B cell (primary cell): Measurements from ENCODE around the gene ZFYVE21. TPM values are rescaled to one million over a fixed set of nuclear protein-coding genes. Genes with fewer than 3 reads are reported as not detected.

Source experiments
- ATAC-seq: fragments of 200-7000 bp; cut with Tn5 transposase; one replicate; pipeline ENCODE4 v1.10.0; 2021; ENCODE audit warnings: low read depth, mild to moderate bottlenecking, moderate number of reproducible peaks, moderate library complexity
- CTCF ChIA-PET: fragments of 350-600 bp; sonication (Branson Sonifier 250); formaldehyde crosslinking; loops from one replicate; lab custom pipeline; 2021; ENCODE audit warnings: antibody characterized with exemption, inconsistent platforms; lab: Charles Lee
- POLR2A ChIA-PET: fragments of 350-600 bp; sonication (Branson Sonifier 250); formaldehyde crosslinking; loops from one replicate; lab custom pipeline; 2021; ENCODE audit warnings: antibody characterized with exemption; lab: Charles Lee
- DNase-seq: peaks from one replicate; pipeline ENCODE4 v3.0.0; 2013
- H2AFZ ChIP-seq: 2 replicates; pipeline ENCODE4 v1.6.1; 2012; ENCODE audit warnings: mild to moderate bottlenecking, low read depth, low read length; ENCODE audit not compliant: insufficient read depth, poor library complexity, severe bottlenecking
- H3K27ac ChIP-seq, 2 donors: 1 replicate in 1 of 2; 2 replicates in 1 of 2; pipeline ENCODE4 v1.5.1; 2012 to 2013; ENCODE audit warnings: low read length in 2 of 2, mild to moderate bottlenecking in 2 of 2, moderate library complexity in 1 of 2
- H3K27me3 ChIP-seq, 4 experiments: fragments of 200-600 bp in 1 of 4; sonication (generic) in 1 of 4; replicated peaks in 1 of 4; 1 replicate in 2 of 4; 2 replicates in 2 of 4; pipeline versions ENCODE4 v1.6.1 to v1.7.0; 2013 to 2016; ENCODE audit warnings: low read length in 3 of 4, mild to moderate bottlenecking in 2 of 4, mixed read lengths in 1 of 4, moderate library complexity in 1 of 4; ENCODE audit not compliant: insufficient read depth in 4 of 4, control insufficient read depth in 3 of 4; ENCODE audit errors: control extremely low read depth in 1 of 4
- H3K36me3 ChIP-seq, 2 experiments: replicated peaks in 1 of 2; 1 replicate in 1 of 2; 2 replicates in 1 of 2; pipeline versions ENCODE4 v1.6.1 to v1.7.1; 2013; ENCODE audit warnings: low read length in 1 of 2; ENCODE audit not compliant: insufficient read depth in 2 of 2, control insufficient read depth in 1 of 2; ENCODE audit errors: control extremely low read depth in 1 of 2, extremely low read depth in 1 of 2
- H3K4me1 ChIP-seq, 2 donors: fragments of 200-600 bp in 1 of 2; sonication (generic) in 1 of 2; 1 replicate in 1 of 2; 2 replicates in 1 of 2; pipeline versions ENCODE4 v1.5.1 to v1.6.1; 2013 to 2017; ENCODE audit warnings: low read length in 2 of 2; ENCODE audit not compliant: control insufficient read depth in 2 of 2, insufficient read depth in 2 of 2
- H3K4me2 ChIP-seq: replicated peaks from 2 replicates; pipeline ENCODE3; 2012; ENCODE audit warnings: mild to moderate bottlenecking, low read depth, low read length; ENCODE audit not compliant: poor library complexity, severe bottlenecking
- H3K4me3 ChIP-seq, 5 experiments: fragments of 200-600 bp in 1 of 5; sonication (generic) in 1 of 5; 1 replicate in 3 of 5; 2 replicates in 2 of 5; pipeline versions ENCODE4 v1.5.1 to v1.7.0; 2011 to 2016; ENCODE audit warnings: low read length in 4 of 5, mild to moderate bottlenecking in 4 of 5, low read depth in 2 of 5, control low read depth in 1 of 5, moderate library complexity in 1 of 5; ENCODE audit not compliant: insufficient read depth in 1 of 5; ENCODE audit errors: control extremely low read depth in 1 of 5, extremely low read depth in 1 of 5
- H3K79me2 ChIP-seq: fragments of 200-600 bp; sonication (generic); one replicate; pipeline ENCODE4 v1.6.0; 2016; ENCODE audit warnings: low read length; ENCODE audit not compliant: control insufficient read depth, insufficient read depth
- H3K9ac ChIP-seq: fragments of 200-600 bp; sonication (generic); 2 replicates; pipeline ENCODE4 v1.6.1; 2017; ENCODE audit warnings: mild to moderate bottlenecking, low read length, moderate library complexity
- H3K9me3 ChIP-seq, 3 donors: one replicate each; pipeline versions ENCODE4 v1.6.1 to v1.7.1; 2013; ENCODE audit warnings: low read length in 2 of 3; ENCODE audit not compliant: control insufficient read depth in 2 of 3, insufficient read depth in 1 of 3; ENCODE audit errors: control extremely low read depth in 1 of 3
- H4K20me1 ChIP-seq: 2 replicates; pipeline ENCODE4 v1.6.0; 2012; ENCODE audit warnings: mild to moderate bottlenecking, low read length; ENCODE audit not compliant: insufficient read depth, control insufficient read depth, poor library complexity, severe bottlenecking
- H3K27ac Mint-ChIP-seq: one replicate; pipeline ENCODE4 v1.8.0; 2021; ENCODE audit warnings: mixed read lengths
- H3K27me3 Mint-ChIP-seq: one replicate; pipeline ENCODE4 v1.8.0; 2021; ENCODE audit warnings: mixed read lengths
- H3K4me1 Mint-ChIP-seq: one replicate; pipeline ENCODE4 v1.8.0; 2021; ENCODE audit warnings: mixed read lengths
- H3K4me3 Mint-ChIP-seq: one replicate; pipeline ENCODE4 v1.8.0; 2021; ENCODE audit warnings: mixed read lengths
- H3K9me3 Mint-ChIP-seq: one replicate; pipeline ENCODE4 v1.8.0; 2022; ENCODE audit warnings: mixed read lengths; ENCODE audit not compliant: insufficient read depth
- CTCF ChIP-seq: fragments of 200-600 bp; IDR thresholded peaks from one replicate; pipeline ENCODE4 v1.8.0; 2022; ENCODE audit warnings: antibody characterized with exemption, mild to moderate bottlenecking
- EZH2 ChIP-seq: IDR thresholded peaks from 2 replicates; pipeline ENCODE4 v1.6.1; 2012; ENCODE audit warnings: borderline replicate concordance, low read depth, mild to moderate bottlenecking, moderate library complexity, low read length; ENCODE audit not compliant: insufficient read depth, poor library complexity, severe bottlenecking
- WGBS: methylation state at CpG from one replicate; pipeline ENCODE4 v1.1.5; 2013; ENCODE audit warnings: missing lambda C conversion rate; ENCODE audit not compliant: insufficient coverage; 5-methylcytosine and 5-hydroxymethylcytosine counted together
- intact Hi-C: fragments of 100-400 bp; cut with micrococcal nuclease; formaldehyde crosslinking; loops from one replicate; pipeline ENCODE4 v1.10.0; 2022
- polyA plus RNA-seq: library from polyadenylated mRNA; depleted of rRNA; stranded (reverse); fragments of >200 nt; gene quantifications from 2 replicates; pipeline ENCODE4 v1.2.3, GENCODE V29; 2012
- total RNA-seq, 2 donors: library from RNA; stranded (reverse); fragments of 120-200 nt in 1 of 2; gene quantifications; 1 replicate in 1 of 2; 2 replicates in 1 of 2; pipeline versions ENCODE4 v1.2.3 to v1.2.4, GENCODE V29; 2013 to 2022

ZFYVE21 gene
- total and polyA plus RNA-seq, 2 donors (not counting 1 experiment from before 2014, with no cell fraction given): 17.0 to 18.6 TPM

GRCh38 chr14:103697603-103698379 lies 17.8 kb upstream of the ZFYVE21 start:
- no peak overlapping the region for H3K9ac ChIP-seq
- TF ChIP-seq EZH2 (no peak), CTCF (no peak)
- no peak overlapping the region for H3K4me2 ChIP-seq
- ATAC-seq (no peak), DNase-seq (peak; percentile 13)
- H3K27me3 Mint-ChIP-seq: no peaks in the 10 kb centered on the region
- no peaks in the 10 kb centered on the region for H3K27me3 ChIP-seq
- WGBS: 94% methylated on average over 14 of the region's 14 CpGs
- H3K4me1 Mint-ChIP-seq: peaks cover 66% of the 10 kb centered on the region
- H3K79me2 ChIP-seq: peaks cover 11% of the 10 kb centered on the region
- peak overlapping the region in 1 of 2 donors; percentile 3 for H3K27ac ChIP-seq
- H3K4me3 Mint-ChIP-seq: no peak overlapping the region
- H3K36me3 ChIP-seq: peaks cover 0 to 45% of the 10 kb centered on the region in 2 experiments
- H3K9me3 Mint-ChIP-seq: no peaks in the 10 kb centered on the region
- ChIA-PET CTCF (no interaction called here), POLR2A (interaction anchor here (0.5 kb wide), 1 partner anchor 13 kb away, joined by 3 read pairs; no protein-coding TSS in a partner anchor)
- H3K4me1 ChIP-seq: peaks cover 54 to 60% of the 10 kb centered on the region in 2 donors
- no peaks in the 10 kb centered on the region for H3K9me3 ChIP-seq
- peaks cover 50% of the 10 kb centered on the region for H4K20me1 ChIP-seq
- H2AFZ ChIP-seq: no peak overlapping the region
- peak overlapping the region; percentile 50 for H3K27ac Mint-ChIP-seq
- no peak overlapping the region for H3K4me3 ChIP-seq
- intact Hi-C loops: loop anchor here (5.0 kb wide), 1 partner anchor 70 kb away; the partner anchor contains the start of gene KLC1
